ENCODE results near the gene CRAT.

Gene CRAT

DNA sequence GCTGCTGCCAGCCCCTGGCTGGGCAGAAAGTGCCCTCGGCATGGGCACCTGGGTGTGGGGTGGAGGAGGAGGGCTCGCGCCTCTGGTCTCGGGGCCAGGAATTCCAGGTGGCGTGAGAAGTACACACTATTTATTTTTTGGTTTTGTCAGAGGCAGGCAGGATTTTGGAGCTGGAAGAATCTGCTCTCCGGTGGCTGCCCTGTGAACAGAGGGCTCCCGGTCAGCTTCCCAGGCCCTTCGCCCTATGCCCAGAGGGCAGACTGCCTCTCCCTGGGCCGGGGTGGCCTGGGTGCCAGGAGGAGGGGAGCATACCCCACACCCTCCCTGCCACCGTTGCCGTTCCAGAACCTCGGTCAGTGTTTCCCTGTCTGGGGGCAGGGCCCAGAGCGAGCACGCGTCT lies 21.3 kb downstream of the CRAT start:
- no peak for DNase-seq (ENCODE audit: low read depth)

DNA sequence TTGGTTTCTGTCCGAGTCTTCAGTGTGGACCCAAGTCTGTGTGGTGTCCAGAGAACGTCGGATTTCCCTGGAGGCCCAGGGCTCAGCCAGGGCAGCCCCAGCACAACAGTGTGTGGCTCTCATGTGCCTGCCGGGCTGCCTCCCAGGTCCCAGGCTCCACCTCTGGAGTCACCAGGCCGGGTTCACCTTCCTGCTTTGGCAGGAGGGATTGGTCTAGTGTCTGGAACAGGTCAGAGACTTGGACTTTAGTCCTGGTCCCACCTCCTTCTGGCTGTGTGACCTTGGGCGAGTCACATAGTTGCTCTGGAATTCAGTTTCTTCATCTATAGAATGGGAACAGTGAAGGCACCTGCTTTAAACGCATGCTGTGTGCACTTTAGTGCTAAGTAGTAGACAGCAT lies 26.5 kb downstream of the CRAT start:
- no peak for DNase-seq (ENCODE audit: low read depth)

DNA sequence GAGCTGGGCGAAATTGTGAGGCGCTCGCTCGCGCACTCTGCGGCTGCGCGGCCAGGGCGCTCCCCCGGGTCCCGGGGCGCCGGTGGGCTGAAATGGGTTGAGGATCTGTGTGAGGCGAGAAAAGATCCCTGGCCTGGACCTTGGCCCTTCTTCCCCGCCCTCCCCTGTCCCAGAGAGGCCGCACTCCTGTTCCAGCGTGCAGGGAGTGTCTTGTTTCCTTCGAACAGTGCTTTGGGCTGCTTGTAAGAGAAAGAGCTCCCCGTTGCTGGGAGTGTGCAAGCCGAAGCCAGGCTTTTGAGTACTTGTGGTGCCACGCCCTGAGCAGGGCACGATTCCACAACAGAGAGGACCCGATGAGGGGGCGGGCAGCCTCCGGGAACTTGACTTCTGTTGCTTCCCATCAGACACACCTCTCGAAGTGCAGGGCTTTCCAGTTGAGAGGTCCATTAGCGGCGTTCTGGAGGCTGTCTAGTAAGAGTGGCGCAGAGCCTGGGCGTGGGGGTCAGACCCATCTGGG lies 29.1 kb downstream of the CRAT start:
- DNase-seq (ENCODE audit: low read depth), result peak; percentile 34

DNA sequence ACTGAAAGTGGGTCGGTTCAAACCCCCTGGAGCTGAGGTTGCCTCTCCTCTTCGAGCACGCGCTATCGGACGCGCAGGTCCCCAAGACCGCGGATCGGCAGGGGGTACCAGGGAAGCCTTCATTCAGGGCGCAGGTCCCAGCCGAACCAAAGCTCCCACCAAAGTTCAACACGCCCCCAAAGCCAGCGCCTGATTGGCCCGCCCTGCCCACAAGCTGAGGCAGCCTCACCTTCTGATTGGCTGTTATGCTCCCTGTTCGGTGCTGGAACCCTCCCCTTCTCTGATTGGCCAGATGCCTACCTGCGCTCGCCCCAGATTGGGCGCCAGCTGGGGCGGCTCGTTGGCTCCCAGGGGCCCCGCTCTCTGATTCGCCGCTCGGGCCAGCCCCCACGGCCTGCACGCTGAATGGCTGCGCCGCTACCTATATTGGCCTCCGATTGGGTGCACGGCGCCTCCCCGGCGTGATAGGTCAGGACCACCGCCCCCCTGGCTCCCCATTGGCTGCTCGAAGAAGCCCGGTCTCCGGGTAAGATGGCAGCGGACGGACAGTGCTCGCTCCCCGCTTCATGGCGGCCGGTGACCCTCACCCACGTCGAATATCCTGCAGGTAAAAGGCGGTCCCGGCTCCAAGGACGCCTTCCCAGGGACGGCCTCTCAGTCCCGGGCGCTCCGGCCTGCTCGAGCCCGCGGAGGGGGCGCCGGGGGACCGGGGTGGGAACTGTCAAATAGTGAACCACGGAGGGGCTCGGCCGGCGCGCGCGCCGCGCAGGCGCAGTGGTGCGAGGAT lies 29.8 kb downstream of the CRAT start, which contains the start of gene DOLPP1:
TSS of gene DOLPP1 (plus strand) at position 511 of the 787 bp plus-strand sequence. CDS start at position 532, 21 bp downstream.
- DNase-seq (ENCODE audit: low read depth), result peak; percentile 100

DNA sequence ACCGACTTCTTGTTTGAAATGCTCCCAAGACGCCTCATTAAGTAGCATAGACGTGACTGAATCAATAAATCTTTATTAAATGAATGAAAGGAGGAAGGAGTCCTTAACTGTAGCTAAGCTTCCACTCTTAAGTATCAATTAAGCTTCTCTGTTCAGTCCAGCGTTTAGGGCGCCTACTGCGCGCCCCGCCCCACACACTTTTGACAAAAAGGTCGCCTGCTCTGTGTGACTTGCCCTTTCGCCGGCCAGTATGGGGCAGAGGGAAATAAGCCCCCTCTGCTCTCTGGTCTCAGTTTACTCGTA lies 30.3 kb downstream of the CRAT start:
- DNase-seq (ENCODE audit: low read depth), result no peak

DNA sequence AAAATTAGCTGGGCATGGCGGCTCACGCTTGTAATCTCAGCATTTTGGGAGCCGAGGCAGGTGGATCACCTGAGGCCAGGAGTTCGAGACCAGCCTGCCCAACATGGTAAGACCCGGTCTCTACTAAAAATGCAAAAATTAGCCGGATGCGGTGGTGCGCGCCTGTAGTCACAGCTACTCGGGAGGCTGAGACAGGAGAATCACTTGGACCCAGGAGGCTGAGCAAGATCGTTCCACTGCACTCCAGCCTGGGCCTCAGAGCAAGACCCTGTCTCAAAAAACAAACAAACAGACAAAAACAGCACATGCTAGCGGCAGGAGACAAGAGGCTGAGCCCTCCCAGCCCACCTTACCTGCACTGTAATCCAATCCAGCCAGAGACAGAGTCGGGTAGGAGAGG lies 30.8 kb downstream of the CRAT start:
- no peak for DNase-seq (ENCODE audit: low read depth)

DNA sequence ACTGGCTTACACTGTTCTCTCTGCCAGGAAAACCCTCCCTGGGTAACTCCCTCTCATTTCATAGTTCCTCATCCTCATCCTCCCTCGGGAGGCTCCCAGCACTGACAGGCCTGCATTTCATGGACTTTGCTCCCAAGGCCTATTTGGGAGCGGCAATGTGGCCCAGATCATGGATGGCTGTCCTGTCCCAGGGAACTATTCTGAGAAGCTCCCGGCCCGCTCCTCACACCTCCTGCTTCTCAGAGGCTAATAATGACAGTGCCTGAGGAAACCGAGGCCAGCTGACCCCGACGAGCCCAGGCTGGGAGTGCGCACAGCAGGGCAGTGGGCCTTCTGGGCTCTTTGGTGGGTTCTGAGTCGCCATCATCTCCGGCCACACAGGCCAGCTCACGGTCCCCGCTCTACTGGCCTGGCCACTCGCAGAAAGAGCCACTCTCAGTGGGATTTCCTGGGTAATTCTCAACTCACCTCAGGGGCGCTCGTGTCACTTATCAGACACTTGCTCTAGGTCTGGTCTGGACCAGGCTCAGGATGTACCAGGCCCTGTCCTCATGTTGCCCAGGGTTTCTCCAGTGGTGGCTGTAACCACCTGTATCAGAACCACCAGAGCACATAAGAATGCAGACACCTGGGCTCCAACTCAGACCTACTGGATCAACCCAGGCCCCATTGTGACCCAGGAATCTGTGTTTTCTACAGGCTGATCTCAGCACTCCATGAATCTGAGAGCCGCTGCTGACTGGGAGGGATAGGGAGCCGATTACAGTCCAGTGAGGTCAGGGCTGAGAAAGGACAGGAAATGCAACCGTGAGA lies 31.7 kb downstream of the CRAT start:
- DNase-seq (ENCODE audit: low read depth), result no peak

DNA sequence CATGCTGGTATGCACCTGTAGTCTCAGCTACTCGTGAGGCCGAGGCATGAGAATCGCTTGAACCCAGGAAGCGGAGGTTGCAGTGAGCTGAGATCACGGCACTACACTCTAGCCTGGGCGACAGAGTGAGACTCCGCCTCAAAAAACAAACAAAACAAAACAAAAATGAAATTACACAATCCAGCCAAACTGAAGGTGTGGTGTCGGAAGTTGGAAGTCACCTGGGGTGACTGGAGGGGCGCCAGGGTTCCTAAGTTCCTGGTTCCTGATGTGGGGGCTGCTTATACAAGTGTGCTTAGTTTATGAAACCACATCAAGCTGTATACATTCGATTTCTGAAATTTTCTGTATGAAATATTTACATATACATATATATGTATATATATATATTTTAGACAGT lies 33.4 kb downstream of the CRAT start:
- DNase-seq (ENCODE audit: low read depth), result no peak

DNA sequence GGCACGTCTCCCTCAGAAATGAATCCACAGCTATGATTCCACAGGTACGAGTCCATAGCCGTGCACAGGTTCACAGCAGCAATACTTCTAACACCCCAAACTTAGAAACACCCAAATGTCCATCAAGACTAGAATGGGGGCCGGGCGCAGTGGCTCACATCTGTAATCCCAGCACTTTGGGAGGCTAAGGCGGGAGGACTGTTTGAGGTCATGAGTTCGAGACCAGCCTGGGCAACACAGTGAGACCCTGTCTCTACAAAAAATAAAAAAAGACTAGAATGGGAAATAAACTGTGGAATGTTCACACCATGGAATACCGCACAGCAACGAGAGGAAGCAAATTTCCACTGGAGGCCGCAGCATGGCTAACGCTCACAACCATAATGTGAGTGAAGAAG lies 34.0 kb downstream of the CRAT start:
- DNase-seq (ENCODE audit: low read depth), result no peak

DNA sequence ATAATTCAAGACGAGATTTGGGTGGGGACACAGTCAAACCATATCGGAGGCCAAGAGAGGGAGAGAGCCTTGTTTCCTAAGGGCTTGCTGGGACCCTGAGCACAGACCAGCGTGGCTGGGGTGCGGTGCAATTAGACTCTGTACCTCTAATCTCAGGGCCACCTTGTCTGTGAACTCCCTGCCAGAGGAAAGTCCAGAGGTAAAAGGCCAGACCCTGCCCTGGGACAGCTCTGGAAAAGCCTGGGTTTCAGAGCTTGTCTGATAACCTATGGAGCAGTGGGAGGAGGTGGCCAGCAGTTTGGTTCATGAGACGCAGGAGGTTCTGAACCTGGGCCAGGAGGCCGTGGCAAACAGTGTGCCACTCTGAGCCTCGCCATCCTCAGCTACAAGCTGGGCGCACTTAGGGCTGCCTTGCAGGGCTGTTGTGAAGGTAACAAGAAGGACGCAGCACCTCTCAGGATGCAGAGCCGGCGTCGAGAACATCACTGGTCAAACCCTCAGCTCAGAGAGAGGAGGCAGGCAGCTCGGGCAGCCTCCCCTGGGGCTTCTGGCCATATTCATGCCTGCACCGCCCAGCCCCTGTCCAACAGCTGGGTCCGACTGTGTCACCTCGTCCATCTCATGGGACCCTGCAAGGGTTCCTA lies 34.5 kb downstream of the CRAT start:
- DNase-seq (ENCODE audit: low read depth), result no peak

DNA sequence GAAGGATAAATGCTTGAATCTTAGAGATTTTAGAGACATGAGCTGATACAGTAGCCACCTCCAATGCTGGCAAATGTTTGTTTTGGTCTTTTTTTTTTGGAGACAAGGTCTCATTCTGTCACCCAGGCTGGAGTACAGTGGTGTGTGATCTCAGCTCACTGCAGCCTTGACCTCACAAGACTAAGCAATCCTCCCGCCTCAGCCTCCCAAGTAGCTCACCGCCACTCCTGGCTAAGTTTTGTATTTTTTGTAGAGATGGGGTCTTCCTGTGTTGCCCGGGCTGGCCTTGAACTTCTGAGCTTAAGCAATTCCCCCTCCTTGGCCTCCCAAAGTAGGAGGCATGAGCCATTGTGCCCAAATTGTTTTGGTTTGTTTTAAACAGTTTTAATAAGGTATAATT lies 36.5 kb downstream of the CRAT start:
- no peak for DNase-seq (ENCODE audit: low read depth)

DNA sequence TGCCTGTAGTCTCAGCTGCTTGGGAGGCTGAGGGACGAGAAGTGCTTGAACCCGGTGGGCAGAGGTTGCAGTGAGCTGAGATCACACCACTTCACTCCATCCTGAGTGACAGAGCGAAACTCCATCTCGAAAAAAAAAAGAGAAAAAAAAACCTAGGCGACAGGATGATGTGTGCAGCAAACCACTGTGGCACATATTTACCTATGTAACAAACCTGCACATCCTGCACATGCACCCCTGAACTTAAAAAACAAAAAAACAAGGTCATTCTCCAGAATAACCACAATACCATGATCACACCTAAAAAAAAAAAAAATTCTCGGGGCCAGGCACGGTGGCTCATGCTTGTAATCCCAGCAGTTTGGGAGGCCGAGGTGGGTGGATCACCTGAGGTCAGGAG lies 37.2 kb downstream of the CRAT start:
- DNase-seq (ENCODE audit: low read depth), result no peak

DNA sequence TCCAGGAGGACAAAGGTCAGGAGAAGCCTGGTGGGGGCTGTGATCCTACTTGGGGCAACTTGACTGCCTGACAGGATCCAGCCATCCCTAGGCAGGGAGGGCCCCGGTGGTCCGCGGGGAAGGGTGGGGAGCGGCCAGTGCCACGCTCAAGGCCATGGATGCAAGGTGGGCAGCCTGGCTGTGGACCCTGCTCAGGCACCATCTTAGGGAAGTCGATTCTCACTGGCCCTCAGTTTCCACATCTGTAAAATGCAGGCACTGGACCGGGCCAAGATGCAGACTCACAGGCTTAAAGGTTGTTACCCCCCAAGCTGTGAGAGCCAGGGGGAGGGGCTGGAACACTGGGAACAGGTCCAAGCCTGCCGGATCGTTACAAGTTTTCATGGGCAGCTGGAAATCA lies 38.4 kb downstream of the CRAT start:
- no peak for DNase-seq (ENCODE audit: low read depth)

DNA sequence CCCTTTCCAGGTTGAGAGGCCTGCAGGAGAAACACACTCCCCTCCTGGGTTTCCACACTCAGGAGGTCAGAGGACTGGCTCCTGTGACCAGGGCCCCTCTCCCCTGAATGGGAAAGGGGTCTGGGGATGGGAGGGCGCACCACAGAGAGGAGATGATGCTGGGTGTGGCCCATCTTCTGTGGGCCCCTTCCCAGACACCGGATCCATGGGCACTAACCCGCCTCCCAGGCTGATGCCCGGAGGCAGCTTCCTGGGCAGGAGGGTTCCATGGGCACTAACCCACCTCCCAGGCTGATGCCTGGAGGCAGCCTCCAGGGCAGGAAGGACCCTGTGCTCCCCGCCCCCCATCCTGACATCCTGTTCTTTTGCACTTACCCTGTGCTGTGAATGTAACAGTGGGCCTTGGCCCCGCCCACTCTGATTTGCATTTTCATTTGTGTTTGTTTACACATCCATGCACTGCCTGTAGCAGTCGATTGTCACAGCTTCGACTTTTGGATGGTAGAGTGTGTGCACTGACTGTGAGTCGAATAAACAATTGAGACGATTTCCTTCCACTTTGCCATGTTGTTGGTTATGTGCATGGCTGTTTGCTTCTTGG lies 39.0 kb downstream of the CRAT start:
- no peak for DNase-seq (ENCODE audit: low read depth)

DNA sequence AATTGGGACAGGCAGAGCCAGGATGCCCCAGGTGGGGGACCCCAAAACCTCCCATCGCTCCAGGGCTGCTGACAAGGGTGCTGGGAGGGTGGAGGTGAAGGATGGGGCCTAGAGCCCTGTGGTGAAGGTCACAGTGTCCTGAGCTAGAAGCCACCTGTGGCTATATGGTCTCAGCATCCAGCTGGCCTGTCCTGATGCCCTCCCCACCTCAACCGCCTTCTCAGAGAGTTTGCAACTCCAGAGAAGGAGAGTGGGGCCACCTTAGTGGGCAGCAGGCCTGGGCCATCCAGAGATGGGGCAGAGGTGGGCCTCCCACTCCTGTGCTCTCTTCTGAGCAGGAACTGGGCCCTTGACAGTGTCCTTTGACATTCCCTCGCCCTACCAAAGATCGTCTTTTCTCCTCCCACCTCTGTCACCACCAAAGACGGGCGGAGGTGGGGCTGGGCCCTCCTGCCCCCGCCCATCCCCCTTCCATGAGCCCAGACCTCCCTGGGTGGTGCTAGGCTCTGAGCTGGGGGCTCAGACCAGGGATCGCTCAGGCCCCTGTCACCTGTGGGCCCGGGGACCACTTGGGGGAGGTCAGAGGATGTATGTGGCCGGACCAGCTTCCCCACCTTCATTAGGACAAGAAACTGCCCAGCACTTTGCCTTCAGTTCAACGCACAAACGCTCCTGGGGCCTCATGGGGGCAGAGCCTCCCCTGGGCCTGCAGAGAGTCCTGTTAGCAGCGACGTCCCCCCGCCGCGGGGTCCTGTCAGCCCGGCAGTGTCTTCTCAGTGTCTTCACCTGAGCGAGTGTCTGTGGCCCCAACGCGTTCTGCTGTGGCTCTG lies 39.7 kb downstream of the CRAT start:
- no peak for DNase-seq (ENCODE audit: low read depth)

DNA sequence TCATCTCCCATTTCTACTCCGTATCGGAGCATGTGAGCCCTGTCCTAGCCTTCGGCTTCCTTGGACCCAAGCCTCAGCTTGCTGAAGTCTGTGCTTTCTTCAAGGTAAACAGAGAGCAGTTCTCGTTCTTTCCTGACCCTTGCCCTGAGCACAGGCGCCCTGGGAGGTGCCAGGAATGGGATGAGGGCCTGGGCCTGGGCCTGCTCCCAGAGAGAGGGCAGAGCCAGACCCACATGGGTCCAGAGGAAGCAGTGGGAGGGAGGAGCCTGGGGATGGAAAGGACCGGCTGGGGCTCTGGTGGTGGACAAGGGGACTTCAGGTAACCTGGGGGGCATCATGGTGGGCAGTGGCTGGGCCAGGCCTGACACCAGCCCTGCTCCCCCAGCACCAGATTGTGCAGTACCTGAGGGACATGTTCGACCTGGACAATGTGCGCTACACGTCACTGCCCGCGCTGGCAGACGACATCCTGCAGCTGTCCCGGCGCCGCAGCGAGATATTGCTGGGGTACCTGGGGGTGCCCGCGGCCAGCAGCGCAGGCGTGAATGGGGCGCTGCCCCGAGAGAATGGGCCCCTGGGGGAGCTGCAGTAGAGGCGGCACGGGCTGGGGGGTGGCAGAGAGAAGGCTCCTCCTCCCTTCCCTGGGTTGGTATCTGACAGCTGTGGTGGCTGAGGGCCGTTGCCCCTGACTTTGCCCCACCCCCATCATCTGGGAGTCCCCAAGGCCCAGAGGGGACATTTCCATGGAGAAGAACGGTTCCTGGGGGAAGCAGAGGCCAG lies 40.5 kb downstream of the CRAT start:
- no peak for DNase-seq (ENCODE audit: low read depth)

DNA sequence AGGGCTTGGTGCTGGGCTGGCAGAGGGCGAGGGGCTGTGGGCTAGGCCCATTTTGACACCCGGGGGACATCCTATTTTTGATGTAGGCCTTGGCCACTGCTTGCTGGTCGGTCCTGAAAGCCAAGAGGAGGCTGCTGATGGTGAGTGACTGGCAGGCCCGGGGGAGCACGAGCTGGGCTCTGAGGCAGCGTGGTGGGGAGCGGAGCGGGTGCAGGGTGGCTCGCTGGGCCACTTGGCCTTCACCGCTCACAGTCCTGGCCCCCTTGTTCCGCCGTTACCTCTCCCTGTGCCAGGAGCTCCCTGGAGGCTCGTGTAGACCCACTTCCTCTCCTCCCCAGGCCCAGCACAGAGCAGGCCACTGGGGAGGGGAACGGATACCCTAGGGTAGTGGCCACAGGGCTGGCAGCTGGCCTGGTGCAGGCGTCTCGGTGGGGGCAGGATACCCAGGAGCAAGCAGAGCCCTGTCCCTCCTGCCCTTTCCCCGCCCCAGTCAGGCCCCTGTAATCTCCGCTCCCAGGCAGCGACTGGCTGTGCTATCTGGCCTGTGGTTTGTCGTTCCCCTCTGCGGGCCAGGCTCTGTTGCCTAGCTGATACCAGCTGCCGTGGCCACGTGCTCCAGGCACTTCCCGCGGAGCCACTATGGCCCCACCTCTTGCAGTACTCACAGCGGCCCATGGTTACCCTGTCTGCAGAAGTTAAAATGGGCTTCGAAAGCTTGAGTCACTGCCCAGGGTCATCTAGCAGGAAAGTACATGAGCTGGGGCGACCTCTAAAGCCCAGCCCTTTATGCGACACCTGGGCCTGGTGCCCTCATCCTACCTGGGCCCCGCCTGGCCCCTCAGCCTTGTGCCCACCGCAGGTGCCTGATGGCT lies 41.4 kb downstream of the CRAT start:
- no peak for DNase-seq (ENCODE audit: low read depth)

DNA sequence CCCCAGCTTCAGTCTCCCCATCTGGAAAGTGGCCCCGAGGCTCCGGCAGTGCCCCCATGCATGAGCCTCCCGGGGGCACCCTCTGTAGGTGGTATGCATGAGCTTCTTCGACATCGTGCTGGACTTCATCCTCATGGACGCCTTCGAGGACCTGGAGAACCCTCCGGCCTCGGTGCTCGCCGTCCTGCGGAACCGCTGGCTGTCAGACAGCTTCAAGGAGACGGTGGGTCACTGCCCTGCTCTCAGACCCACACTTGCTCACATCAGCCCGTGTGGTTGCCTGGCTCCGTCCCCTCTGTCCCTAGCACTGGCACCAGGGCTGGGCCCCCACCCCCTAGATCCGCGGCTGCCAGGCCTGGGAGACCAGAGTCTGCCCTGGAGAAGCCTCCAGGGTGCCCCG lies 42.5 kb downstream of the CRAT start:
- DNase-seq (ENCODE audit: low read depth), result no peak

DNA sequence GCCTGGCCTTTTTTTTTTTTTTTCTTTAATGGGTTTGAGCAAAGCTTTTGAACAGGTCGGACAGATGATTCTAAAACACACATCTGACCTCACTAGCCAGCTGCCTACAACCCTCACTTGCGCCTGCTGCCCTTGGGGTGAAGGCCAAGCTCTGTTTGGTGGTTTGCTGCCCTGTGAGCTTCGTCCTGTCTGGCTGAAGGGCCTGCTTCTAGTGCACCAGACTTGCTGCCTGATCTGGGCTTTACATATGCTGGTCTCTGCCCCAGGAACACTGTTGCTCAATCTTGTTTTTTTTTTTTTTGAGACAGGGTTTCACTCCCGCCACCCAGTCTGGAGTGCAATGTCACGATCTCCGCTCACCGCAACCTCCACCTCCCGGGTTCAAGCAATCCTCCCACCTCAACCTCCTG lies 46.1 kb downstream of the CRAT start:
- DNase-seq (ENCODE audit: low read depth), result no peak

DNA sequence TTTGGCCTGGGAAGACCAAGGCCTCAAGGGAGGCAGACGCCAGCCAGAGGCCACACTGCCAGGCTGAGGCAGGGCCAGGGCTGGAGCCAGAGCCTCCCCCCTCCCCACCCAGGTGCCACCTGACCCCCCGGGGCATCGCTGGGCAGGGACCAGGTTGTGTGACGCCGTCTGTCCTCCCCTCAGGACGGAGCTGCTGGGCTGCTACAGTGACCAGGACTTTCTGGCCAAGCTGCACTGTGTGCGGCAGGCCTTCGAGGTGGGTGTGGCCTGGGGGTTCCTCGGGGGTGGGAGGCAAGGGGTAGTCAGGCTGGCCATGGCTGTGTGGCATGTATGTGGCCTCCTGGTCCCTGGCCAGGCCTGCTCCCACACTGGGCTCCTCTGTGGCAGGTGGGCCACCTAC lies 47.5 kb downstream of the CRAT start:
- no peak for DNase-seq (ENCODE audit: low read depth)

All from iris pigment epithelial cell (primary cell).